Colonic mucosa (tissue), 4 donors: ENCODE measurements around the gene NEMP2. TPM values are rescaled to one million over a fixed set of nuclear protein-coding genes. Genes with fewer than 3 reads are reported as not detected.

Experiments used
- DNase-seq: peaks from one replicate; pipeline ENCODE4 v3.0.0-alpha.2; 2020
- H3K27ac ChIP-seq: fragments of 200-600 bp; one replicate; pipeline ENCODE4 v1.8.0; 2021
- H3K27me3 ChIP-seq: fragments of 200-600 bp; one replicate; pipeline ENCODE4 v1.8.0; 2021
- H3K36me3 ChIP-seq: fragments of 200-600 bp; one replicate; pipeline ENCODE4 v1.8.0; 2021
- H3K4me1 ChIP-seq: fragments of 200-600 bp; one replicate; pipeline ENCODE4 v1.8.0; 2021; ENCODE audit warnings: mild to moderate bottlenecking
- H3K4me3 ChIP-seq: fragments of 200-600 bp; one replicate; pipeline ENCODE4 v1.8.0; 2021
- H3K9ac ChIP-seq, 2 donors: one replicate each; pipeline ENCODE4 v1.7.0; 2013; ENCODE audit warnings: control low read depth in 2 of 2, low read depth in 2 of 2, low read length in 2 of 2
- H3K9me3 ChIP-seq: fragments of 200-600 bp; one replicate; pipeline ENCODE4 v1.8.0; 2021
- CTCF ChIP-seq: fragments of 200-600 bp; IDR thresholded peaks from one replicate; pipeline ENCODE4 v1.8.0; 2022; ENCODE audit warnings: antibody characterized with exemption, mild to moderate bottlenecking
- intact Hi-C: fragments of 100-400 bp; cut with DNase I; formaldehyde crosslinking; loops from one replicate; pipeline ENCODE4 v1.14.1; 2022
- total RNA-seq, 2 donors: library from RNA; stranded (reverse); fragmentation: NEBNext Ultra II Directional in 1 of 2; extraction: Animal tissue kit (Norgen Biotek cat#: 25700) in 1 of 2; gene quantifications; one replicate each; pipeline ENCODE4 v1.2.1, GENCODE V29; 2021
- donor health status: healthy.
- donor health status: DM: no; HTN: no; CAD: no.
- donor health status: DM: no; HTN: no; CAD: no.

The NEMP2 gene
- total RNA-seq, 2 donors from 2014 or later = 3.6 to 5.1 TPM

- H3K4me1 ChIP-seq = no peaks in the 10 kb centered on the region
- intact Hi-C loops = no loop called here
Observed at GRCh38 chr2:190532581-190532980, 1.9 kb downstream of the NEMP2 start.

GRCh38 chr2:190530248-190530900 lies 4.1 kb downstream of the NEMP2 start:
- Histone ChIP-seq H3K9ac (no peak overlapping the region), H3K4me3 (no peak overlapping the region), H3K9me3 (no peaks in the 10 kb centered on the region), H3K27me3 (no peaks in the 10 kb centered on the region), H3K27ac (no peak overlapping the region), H3K4me1 (no peaks in the 10 kb centered on the region), H3K36me3 (no peaks in the 10 kb centered on the region)
- DNase-seq = no peak
- no peak for TF ChIP-seq CTCF
- intact Hi-C loops = no loop called here

More at GRCh38 chr2:190532581-190532980, 1.9 kb downstream of the NEMP2 start:
- Histone ChIP-seq H3K9ac (peak overlapping the region in 1 of 2 donors; percentile 22), H3K27me3 (no peaks in the 10 kb centered on the region), H3K27ac (no peak overlapping the region), H3K4me3 (no peak overlapping the region), H3K36me3 (no peaks in the 10 kb centered on the region), H3K9me3 (no peaks in the 10 kb centered on the region)
- TF ChIP-seq CTCF = no peak
- no peak for DNase-seq

GRCh38 chr2:190529486-190530247 lies 4.9 kb downstream of the NEMP2 start:
- no peak for TF ChIP-seq CTCF
- DNase-seq = no peak
- H3K27ac ChIP-seq = no peak overlapping the region
- no peak overlapping the region for H3K9ac ChIP-seq
- no peaks in the 10 kb centered on the region for H3K27me3 ChIP-seq
- H3K9me3 ChIP-seq = no peaks in the 10 kb centered on the region
- intact Hi-C loops = loop anchor here (10.0 kb wide), 1 partner anchor 445 kb away; no protein-coding TSS in a partner anchor
- no peaks in the 10 kb centered on the region for H3K36me3 ChIP-seq
- H3K4me1 ChIP-seq = no peaks in the 10 kb centered on the region
- H3K4me3 ChIP-seq = no peak overlapping the region

- no peak overlapping the region for H3K27ac ChIP-seq
- intact Hi-C loops = loop anchor here (10.0 kb wide), 1 partner anchor 444 kb away; no protein-coding TSS in a partner anchor
Observed at GRCh38 chr2:190528521-190529001, 6.0 kb downstream of the NEMP2 start.

More at GRCh38 chr2:190528521-190529001, 6.0 kb downstream of the NEMP2 start:
- no peaks in the 10 kb centered on the region for H3K36me3 ChIP-seq
- no peak for DNase-seq
- no peaks in the 10 kb centered on the region for H3K9me3 ChIP-seq
- no peaks in the 10 kb centered on the region for H3K4me1 ChIP-seq
- H3K4me3 ChIP-seq = no peak overlapping the region
- no peak overlapping the region for H3K9ac ChIP-seq
- no peak for TF ChIP-seq CTCF
- no peaks in the 10 kb centered on the region for H3K27me3 ChIP-seq
